H1 (cell line): ENCODE results near the gene NOC2L. TPM values are rescaled to one million over a fixed set of nuclear protein-coding genes. Genes with fewer than 3 reads are reported as not detected.
A peak's percentile ranks its signal among the peaks of the same experiment; 100 is the strongest.

ENCODE experiments used
- CTCF ChIA-PET: fragments of 300-600 bp; sonication (Branson Sonifier 250); formaldehyde crosslinking; loops from one replicate; lab custom pipeline; 2021; ENCODE audit not compliant: partially characterized antibody; lab: Charles Lee
- POLR2A ChIA-PET: fragments of 300-600 bp; sonication (Branson Sonifier 250); formaldehyde crosslinking; loops from one replicate; lab custom pipeline; 2021; ENCODE audit warnings: inconsistent platforms; ENCODE audit not compliant: partially characterized antibody; lab: Charles Lee
- DNase-seq, 2 experiments: peaks; one replicate each; pipeline versions ENCODE4 v3.0.0 to v3.0.0-alpha.2; 2010 to 2022; ENCODE audit warnings: low spot score in 2 of 2, low read depth in 1 of 2, mixed read lengths in 1 of 2
- FAIRE-seq: peaks from 2 replicates; lab custom pipeline; 2011; peaks lifted over from hg19 to GRCh38; lab: Jason Lieb, UNC
- H2AFZ ChIP-seq: 2 replicates; pipeline ENCODE4 v1.8.1; 2012; ENCODE audit warnings: low read length, inconsistent platforms
- H2AK5ac ChIP-seq: 2 replicates; pipeline ENCODE4 v1.6.1; 2013; ENCODE audit warnings: low read depth, low read length
- H2BK120ac ChIP-seq: replicated peaks from 2 replicates; pipeline ENCODE3; 2013; ENCODE audit warnings: low read depth, low read length, inconsistent platforms
- H2BK12ac ChIP-seq: 2 replicates; pipeline ENCODE4 v1.6.1; 2013; ENCODE audit warnings: low read depth, low read length
- H2BK15ac ChIP-seq: 2 replicates; pipeline ENCODE4 v1.6.1; 2013; ENCODE audit warnings: low read length
- H2BK20ac ChIP-seq: 2 replicates; pipeline ENCODE4 v1.6.1; 2013; ENCODE audit warnings: low read length
- H2BK5ac ChIP-seq: 2 replicates; pipeline ENCODE4 v1.6.1; 2013; ENCODE audit warnings: low read depth, low read length
- H3K14ac ChIP-seq: 2 replicates; pipeline ENCODE4 v1.6.1; 2013; ENCODE audit warnings: inconsistent platforms; ENCODE audit not compliant: insufficient read length
- H3K18ac ChIP-seq: 2 replicates; pipeline ENCODE4 v1.6.1; 2013; ENCODE audit warnings: low read length; ENCODE audit errors: extremely low read depth
- H3K23ac ChIP-seq: 2 replicates; pipeline ENCODE4 v1.6.1; 2013; ENCODE audit warnings: inconsistent platforms; ENCODE audit not compliant: insufficient read length
- H3K23me2 ChIP-seq: 2 replicates; pipeline ENCODE4 v1.6.1; 2013; ENCODE audit warnings: low read depth, low read length
- H3K27ac ChIP-seq: 2 replicates; pipeline ENCODE4 v1.6.1; 2011; ENCODE audit warnings: low read depth, low read length, inconsistent platforms
- H3K27me3 ChIP-seq, 4 experiments: replicated peaks in 1 of 4; 1 replicate in 1 of 4; 2 replicates in 3 of 4; pipeline versions ENCODE4 v1.6.1 to v1.8.1; 2011 to 2013; ENCODE audit warnings: low read length in 3 of 4, mild to moderate bottlenecking in 3 of 4, inconsistent platforms in 2 of 4, mixed read lengths in 2 of 4, moderate library complexity in 1 of 4; ENCODE audit not compliant: control insufficient read depth in 3 of 4, insufficient read depth in 3 of 4; ENCODE audit errors: extremely low read depth in 1 of 4
- H3K36me3 ChIP-seq, 4 experiments: 2 replicates each; pipeline versions ENCODE4 v1.6.1 to v1.8.1; 2011 to 2013; ENCODE audit warnings: mild to moderate bottlenecking in 4 of 4, low read length in 3 of 4, moderate library complexity in 2 of 4, control low read depth in 1 of 4, inconsistent platforms in 1 of 4; ENCODE audit not compliant: insufficient read depth in 4 of 4, control insufficient read depth in 2 of 4
- H3K4ac ChIP-seq: replicated peaks from 2 replicates; pipeline ENCODE3; 2013; ENCODE audit warnings: low read length, low read depth, mixed read lengths, inconsistent platforms; ENCODE audit not compliant: insufficient read length
- H3K4me1 ChIP-seq, 4 experiments: replicated peaks in 1 of 4; 1 replicate in 1 of 4; 2 replicates in 3 of 4; pipeline versions ENCODE4 v1.6.1 to v1.8.1; 2011 to 2013; ENCODE audit warnings: low read length in 3 of 4, inconsistent platforms in 2 of 4, mixed read lengths in 1 of 4; ENCODE audit not compliant: insufficient read depth in 4 of 4, control insufficient read depth in 3 of 4
- H3K4me2 ChIP-seq, 2 experiments: 2 replicates each; pipeline versions ENCODE4 v1.6.1 to v1.8.1; 2011 to 2013; ENCODE audit warnings: low read depth in 2 of 2, low read length in 2 of 2, control low read depth in 1 of 2, inconsistent platforms in 1 of 2, mild to moderate bottlenecking in 1 of 2; ENCODE audit not compliant: insufficient read depth in 1 of 2
- H3K4me3 ChIP-seq, 4 experiments: fragments of 200-600, 300-600 bp in 1 of 4; sonication (generic), shearing (Covaris generic), sonication (Bioruptor Twin) in 1 of 4; 2 replicates each; pipeline versions ENCODE4 v1.5.1 to v1.8.1; 2011 to 2016; ENCODE audit warnings: low read length in 4 of 4, low read depth in 3 of 4, control low read depth in 2 of 4, inconsistent platforms in 2 of 4, mild to moderate bottlenecking in 2 of 4, mixed read lengths in 1 of 4, moderate library complexity in 1 of 4; ENCODE audit not compliant: insufficient read depth in 2 of 4; ENCODE audit errors: extremely low read depth in 1 of 4
- H3K56ac ChIP-seq: replicated peaks from 2 replicates; pipeline ENCODE3; 2013; ENCODE audit warnings: low read depth, mild to moderate bottlenecking, mixed read lengths, low read length, inconsistent platforms; ENCODE audit not compliant: insufficient read length
- H3K79me1 ChIP-seq: 2 replicates; pipeline ENCODE4 v1.6.1; 2013; ENCODE audit warnings: low read depth, low read length, control low read depth
- H3K79me2 ChIP-seq, 2 experiments: 2 replicates each; pipeline versions ENCODE4 v1.6.1 to v1.8.1; 2012 to 2013; ENCODE audit warnings: low read length in 2 of 2, mild to moderate bottlenecking in 2 of 2, inconsistent platforms in 1 of 2; ENCODE audit not compliant: insufficient read depth in 2 of 2, control insufficient read depth in 1 of 2
- H3K9ac ChIP-seq, 4 experiments: replicated peaks in 1 of 4; 1 replicate in 1 of 4; 2 replicates in 3 of 4; pipeline versions ENCODE4 v1.6.1 to v1.8.1; 2011 to 2013; ENCODE audit warnings: low read depth in 3 of 4, low read length in 3 of 4, control low read depth in 2 of 4, mild to moderate bottlenecking in 2 of 4, moderate library complexity in 2 of 4, inconsistent platforms in 1 of 4; ENCODE audit errors: extremely low read depth in 1 of 4
- H3K9me3 ChIP-seq, 2 experiments: 2 replicates each; pipeline versions ENCODE4 v1.6.1 to v1.8.1; 2012 to 2013; ENCODE audit warnings: mild to moderate bottlenecking in 2 of 2, moderate library complexity in 2 of 2, control low read depth in 1 of 2, inconsistent platforms in 1 of 2, low read depth in 1 of 2, low read length in 1 of 2, mixed read lengths in 1 of 2; ENCODE audit not compliant: insufficient read depth in 2 of 2
- H4K20me1 ChIP-seq, 2 experiments: replicated peaks in 1 of 2; 2 replicates each; pipeline versions ENCODE3 to v1.8.1; 2011 to 2013; ENCODE audit warnings: inconsistent platforms in 2 of 2, low read length in 2 of 2, mild to moderate bottlenecking in 1 of 2; ENCODE audit not compliant: insufficient read depth in 2 of 2, control insufficient read depth in 1 of 2
- H4K5ac ChIP-seq: 2 replicates; pipeline ENCODE4 v1.6.1; 2013; ENCODE audit warnings: low read length, low read depth, mixed read lengths, inconsistent platforms; ENCODE audit not compliant: insufficient read length
- H4K8ac ChIP-seq: 2 replicates; pipeline ENCODE4 v1.8.0; 2013; ENCODE audit warnings: mild to moderate bottlenecking, moderate library complexity, low read length, inconsistent platforms; ENCODE audit not compliant: insufficient read depth; ENCODE audit errors: extremely low read depth
- H4K91ac ChIP-seq: replicated peaks from 2 replicates; pipeline ENCODE3; 2013; ENCODE audit warnings: low read length, mixed read lengths, inconsistent platforms; ENCODE audit not compliant: insufficient read length
- RFX5 ChIP-seq: IDR thresholded peaks from 2 replicates; pipeline ENCODE4 v1.6.1; 2011; ENCODE audit warnings: low read depth, low read length, improper control_type of control experiment, borderline replicate concordance
- TCF12 ChIP-seq: IDR thresholded peaks from 2 replicates; pipeline ENCODE4 v1.6.1; 2011; ENCODE audit warnings: low read depth, mild to moderate bottlenecking, low read length
- whole genome bisulfite sequencing, 2 experiments: shearing (Covaris generic) in 1 of 2; methylation state at CpG; one replicate each; pipeline versions ENCODE4 v1.1.6 to v1.1.7; 2013 to 2015; ENCODE audit warnings: low lambda C conversion rate in 2 of 2, mixed read lengths in 2 of 2, inconsistent platforms in 1 of 2, low coverage in 1 of 2, missing lambda C conversion rate in 1 of 2; ENCODE audit not compliant: insufficient replicate concordance in 2 of 2, insufficient coverage in 1 of 2, insufficient read length in 1 of 2; ENCODE audit errors: extremely low coverage in 1 of 2, missing lambda C conversion rate in 1 of 2; 5-methylcytosine and 5-hydroxymethylcytosine counted together
- polyA plus RNA-seq, 7 experiments: library from polyadenylated mRNA; depleted of rRNA in 3 of 7; stranded (reverse) in 5 of 7; unstranded in 2 of 7; fragments of >200 nt in 5 of 7; fragments of 200-250 nt in 2 of 7; gene quantifications; 1 replicate in 5 of 7; 2 replicates in 1 of 7; 4 replicates in 1 of 7; pipeline versions ENCODE4 v1.2.1 to v1.2.3, GENCODE V29; 2011 to 2013; ENCODE audit warnings: missing spikeins in 2 of 7, mixed read lengths in 2 of 7
- total RNA-seq: library from RNA; stranded (reverse); fragmentation: NEBNext Ultra II Directional; extraction: Animal tissue kit (Norgen Biotek cat#: 25700); gene quantifications from 2 replicates; pipeline ENCODE4 v1.2.1, GENCODE V29; 2021

NOC2L gene
- total and polyA plus RNA-seq, 2 of the 8 experiments (the other 6 are each of a cell fraction or from before 2014, with no cell fraction given): 74.7 to 130 TPM

GRCh38 chr1:1003618-1004419 is 44.8 kb upstream of the NOC2L start:
- H3K9me3 ChIP-seq: no peaks in the 10 kb centered on the region; a peak in 1 of 4 replicates
- FAIRE-seq (no peak), DNase-seq (no peak)
- 85% methylated on average over 19 of the region's 22 CpGs; no CpG with 5 or more reads in 1 of the 2 experiments for WGBS, 2 experiments
- no peak overlapping the region for H4K91ac ChIP-seq
- no peaks in the 10 kb centered on the region for H3K79me2 ChIP-seq
- H2BK20ac ChIP-seq: no peak overlapping the region
- H2BK120ac ChIP-seq: no peak overlapping the region
- H3K79me1 ChIP-seq: no peaks in the 10 kb centered on the region
- H3K27ac ChIP-seq: no peak overlapping the region
- no peak overlapping the region for H3K14ac ChIP-seq
- peaks cover 11% of the 10 kb centered on the region; the same call in 1 of the 2 replicates for H3K23me2 ChIP-seq
- no peak overlapping the region for H4K5ac ChIP-seq
- H4K20me1 ChIP-seq: peaks cover 0 to 3% of the 10 kb centered on the region in 2 experiments
- no peak overlapping the region for H2AFZ ChIP-seq
- no peak overlapping the region for H3K18ac ChIP-seq
- no peak overlapping the region for H2BK15ac ChIP-seq
- no peak overlapping the region for H4K8ac ChIP-seq
- ChIA-PET CTCF (interaction anchor here (1.0 to 4.7 kb wide), 11 partner anchors 9 to 94 kb away, joined by 3 to 60 read pairs (median 6); partner anchors contain the start of genes ISG15 and PERM1), POLR2A (interaction anchor here (0.8 to 4.2 kb wide), 5 partner anchors 10 to 64 kb away, joined by 3 to 40 read pairs (median 3); partner anchors contain the start of gene ISG15)
- H3K27me3 ChIP-seq: peaks cover 27 to 62% (median 42%) of the 10 kb centered on the region in 4 experiments
- no peak overlapping the region for H2BK5ac ChIP-seq
- no peak overlapping the region for H3K4me2 ChIP-seq
- H3K4me3 ChIP-seq: no peak overlapping the region
- H3K9ac ChIP-seq: no peak overlapping the region
- H3K36me3 ChIP-seq: peaks cover 0 to 9% (median 0%) of the 10 kb centered on the region in 4 experiments; a peak in 1 of 8 replicates
- H3K4me1 ChIP-seq: peaks cover 0 to 33% (median 14%) of the 10 kb centered on the region in 4 experiments; a peak in 5 of 7 replicates
- H3K4ac ChIP-seq: no peak overlapping the region
- H2BK12ac ChIP-seq: 0 out of 2 replicates have a peak overlapping the region, but pooled peaks have one; percentile 27
- H3K23ac ChIP-seq: no peak overlapping the region
- no peak overlapping the region for H2AK5ac ChIP-seq
- H3K56ac ChIP-seq: no peak overlapping the region
- no peak for TF ChIP-seq RFX5
- no peak for TF ChIP-seq TCF12
